HepG2 (cell line): ENCODE results near the gene CD207.

Experiments used
- CTCF ChIP-seq: sonication (generic); formaldehyde crosslinking; IDR thresholded peaks from 2 replicates; pipeline ENCODE4 v1.5.0; 2020; ENCODE audit warnings: mild to moderate bottlenecking, missing genetic modification reagents, moderate library complexity
- JUNB ChIP-seq: sonication (generic); formaldehyde crosslinking; IDR thresholded peaks from 2 replicates; pipeline ENCODE4 v1.8.0; 2022; ENCODE audit warnings: missing genetic modification reagents, mild to moderate bottlenecking, borderline replicate concordance
- SMC3 ChIP-seq: IDR thresholded peaks from 2 replicates; pipeline ENCODE4 v1.6.1; 2011; ENCODE audit warnings: low read length, improper control_type of control experiment
- SUZ12 ChIP-seq: fragments of 150-350 bp; IDR thresholded peaks from 2 replicates; pipeline ENCODE4 v1.6.1; 2014; ENCODE audit warnings: low read depth, low read length

- TF ChIP-seq SMC3 (no peak), JUNB (CRISPR knock-in tag) (no peak), SUZ12 (no peak), CTCF (no peak)
Measured at GRCh38 chr2:70816726-70817125, 18.9 kb downstream of the CD207 start.
